Measurements from ENCODE around the gene CDH22.

DNA sequence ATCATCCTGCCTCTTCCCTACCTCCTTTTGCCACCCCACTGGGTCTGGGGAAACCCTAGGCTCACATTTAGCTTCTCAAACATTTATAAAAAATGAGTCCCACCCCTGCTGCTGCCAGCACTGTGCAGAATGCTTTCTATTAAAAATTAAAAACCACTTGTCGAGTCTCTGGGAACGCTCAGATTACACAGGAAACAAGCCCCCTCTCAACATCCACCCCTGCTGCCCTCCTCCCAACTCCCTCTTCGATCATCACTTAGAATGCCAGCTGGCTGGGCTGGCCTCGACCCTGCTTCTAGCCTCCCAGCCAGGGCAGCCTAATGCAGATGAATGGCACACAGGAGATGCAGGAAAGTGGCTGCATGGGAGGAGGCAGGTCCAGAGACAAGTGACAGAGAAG is 75.8 kb downstream of the CDH22 start:
- TF ChIP-seq, protein P1, sequence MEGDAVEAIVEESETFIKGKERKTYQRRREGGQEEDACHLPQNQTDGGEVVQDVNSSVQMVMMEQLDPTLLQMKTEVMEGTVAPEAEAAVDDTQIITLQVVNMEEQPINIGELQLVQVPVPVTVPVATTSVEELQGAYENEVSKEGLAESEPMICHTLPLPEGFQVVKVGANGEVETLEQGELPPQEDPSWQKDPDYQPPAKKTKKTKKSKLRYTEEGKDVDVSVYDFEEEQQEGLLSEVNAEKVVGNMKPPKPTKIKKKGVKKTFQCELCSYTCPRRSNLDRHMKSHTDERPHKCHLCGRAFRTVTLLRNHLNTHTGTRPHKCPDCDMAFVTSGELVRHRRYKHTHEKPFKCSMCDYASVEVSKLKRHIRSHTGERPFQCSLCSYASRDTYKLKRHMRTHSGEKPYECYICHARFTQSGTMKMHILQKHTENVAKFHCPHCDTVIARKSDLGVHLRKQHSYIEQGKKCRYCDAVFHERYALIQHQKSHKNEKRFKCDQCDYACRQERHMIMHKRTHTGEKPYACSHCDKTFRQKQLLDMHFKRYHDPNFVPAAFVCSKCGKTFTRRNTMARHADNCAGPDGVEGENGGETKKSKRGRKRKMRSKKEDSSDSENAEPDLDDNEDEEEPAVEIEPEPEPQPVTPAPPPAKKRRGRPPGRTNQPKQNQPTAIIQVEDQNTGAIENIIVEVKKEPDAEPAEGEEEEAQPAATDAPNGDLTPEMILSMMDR (IDR thresholded peaks at IDR 0.05): no peak
- TF ChIP-seq POLR2A (IDR thresholded peaks at IDR 0.05): no peak

Measured in right lobe of liver (tissue), 4 donors.